Sciatic nerve (tissue), 2 donors: ENCODE measurements around the gene TP63. TPM values are rescaled to one million over a fixed set of nuclear protein-coding genes. Genes with fewer than 3 reads are reported as not detected.

Experiments
- ATAC-seq: fragments of 200-7000 bp; cut with Tn5 transposase; one replicate; pipeline ENCODE4 v1.9.1; 2020; ENCODE audit warnings: mild to moderate bottlenecking, moderate library complexity
- DNase-seq: peaks from one replicate; pipeline ENCODE4 v3.0.0-alpha.2; 2020; ENCODE audit warnings: low spot score
- intact Hi-C: fragments of 100-400 bp; cut with DNase I; formaldehyde crosslinking; loops from one replicate; pipeline ENCODE4 v1.14.2; 2022
- total RNA-seq: library from RNA; stranded (reverse); fragmentation: NEBNext Ultra II Directional; extraction: Animal tissue kit (Norgen Biotek cat#: 25700); gene quantifications from one replicate; pipeline ENCODE4 v1.2.1, GENCODE V29; 2021
- donor health status: DM: no; HTN: no; CAD: no.
- donor health status: DM: no; HTN: no; CAD: no.

Gene TP63
- total RNA-seq, 1 donor from 2014 or later: 7.2 TPM

DNA sequence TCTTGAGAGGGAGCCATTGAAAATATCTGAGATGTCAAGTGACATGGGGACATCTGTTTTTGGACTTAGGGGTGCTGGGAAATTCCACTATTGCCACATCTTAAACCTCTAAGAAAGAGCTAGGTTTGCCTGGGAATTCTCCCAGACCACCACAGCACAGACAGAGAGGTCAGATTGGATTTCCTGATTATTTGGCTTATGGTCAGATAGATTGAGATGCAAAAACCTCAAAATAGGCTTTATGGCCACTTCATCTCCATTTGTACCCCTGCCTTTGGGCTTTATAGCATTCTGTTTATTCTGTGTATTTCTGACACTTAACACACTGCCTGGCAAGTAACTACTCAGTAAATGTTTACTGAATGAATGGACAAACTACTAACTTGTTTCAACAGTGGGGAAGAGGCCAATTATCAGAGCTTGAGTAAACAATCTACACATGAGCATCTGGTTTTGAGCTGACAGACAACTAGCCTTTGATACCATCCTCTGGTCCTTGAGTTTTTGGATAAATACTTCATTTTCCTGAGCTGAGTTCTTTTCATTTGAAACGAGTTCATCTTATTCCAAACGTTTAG is 81.8 kb downstream of the TP63 start:
- DNase-seq (no peak), ATAC-seq (no peak)
- intact Hi-C loops: no loop called here

DNA sequence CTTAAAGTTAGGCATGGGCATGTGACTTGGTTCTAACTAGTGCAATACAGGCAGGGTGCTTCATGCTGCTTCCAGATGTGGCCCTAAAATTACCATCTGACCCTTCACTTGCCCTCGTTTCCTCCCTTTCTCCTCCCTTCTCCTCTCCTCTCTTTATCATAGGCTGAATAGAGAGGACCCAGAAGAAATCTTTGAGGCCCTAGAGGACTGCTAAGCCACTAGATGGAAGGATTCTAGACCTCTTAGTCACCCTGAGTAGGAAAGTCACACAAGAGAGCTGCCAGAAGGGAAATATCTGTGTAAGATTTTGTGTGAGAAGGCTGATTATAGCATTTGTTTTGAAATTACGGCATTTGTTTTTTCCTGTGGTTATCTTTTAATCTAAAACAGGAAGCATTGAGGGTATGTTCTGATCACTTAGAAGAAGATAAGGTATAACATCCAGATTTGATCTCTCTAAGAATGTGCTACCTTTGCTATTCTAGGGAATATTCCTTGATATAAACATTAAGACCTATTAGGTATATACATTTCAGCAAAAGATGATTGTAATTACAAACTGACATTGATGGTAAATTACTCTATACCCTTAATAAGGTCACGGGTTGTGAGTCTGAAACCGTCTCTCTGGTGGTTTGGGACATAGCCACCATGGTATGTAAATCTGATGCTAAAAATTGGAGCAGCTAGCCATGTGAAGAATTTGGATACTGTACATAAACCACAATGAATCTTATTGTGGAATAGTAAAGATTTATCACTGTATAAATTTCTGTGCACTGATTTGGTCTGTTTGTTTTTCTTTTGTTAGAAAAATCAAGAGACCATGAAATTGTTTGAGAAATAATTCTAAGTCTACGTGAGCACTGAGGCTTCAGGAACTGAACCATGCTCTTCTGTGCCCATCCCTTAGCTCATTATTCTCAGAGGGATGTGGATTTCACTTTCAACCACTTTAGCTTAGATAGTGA is 84.1 kb downstream of the TP63 start:
- ATAC-seq (peak; percentile 21), DNase-seq (no peak)
- intact Hi-C loops: no loop called here

DNA sequence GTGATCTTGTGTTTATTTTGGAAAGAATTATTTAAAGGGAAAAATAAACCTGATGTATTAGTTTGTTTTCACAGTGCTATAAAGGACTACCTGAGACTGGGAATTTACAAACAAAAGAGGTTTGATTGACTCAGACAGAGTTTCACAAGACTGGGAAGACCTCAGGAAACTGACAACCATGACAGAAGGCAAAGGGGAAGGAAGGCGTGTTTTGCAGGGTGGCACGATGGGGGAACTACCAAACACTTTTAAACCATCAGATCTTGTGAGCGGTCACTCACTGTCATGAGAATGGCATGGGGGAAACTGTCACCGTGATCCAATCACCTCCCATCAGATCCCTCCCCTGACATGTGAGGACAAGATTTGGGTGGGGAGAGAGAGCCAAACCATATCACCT is 87.0 kb downstream of the TP63 start:
- no peak for DNase-seq
- no peak for ATAC-seq
- intact Hi-C loops: no loop called here

GRCh38 chr3:189720736-189721417 is 89.7 kb downstream of the TP63 start:
- ATAC-seq (no peak), DNase-seq (no peak)
- intact Hi-C loops: no loop called here

- intact Hi-C loops: no loop called here
- no peak for DNase-seq
- no peak for ATAC-seq
Observed at GRCh38 chr3:189721873-189722665, 90.9 kb downstream of the TP63 start.

DNA sequence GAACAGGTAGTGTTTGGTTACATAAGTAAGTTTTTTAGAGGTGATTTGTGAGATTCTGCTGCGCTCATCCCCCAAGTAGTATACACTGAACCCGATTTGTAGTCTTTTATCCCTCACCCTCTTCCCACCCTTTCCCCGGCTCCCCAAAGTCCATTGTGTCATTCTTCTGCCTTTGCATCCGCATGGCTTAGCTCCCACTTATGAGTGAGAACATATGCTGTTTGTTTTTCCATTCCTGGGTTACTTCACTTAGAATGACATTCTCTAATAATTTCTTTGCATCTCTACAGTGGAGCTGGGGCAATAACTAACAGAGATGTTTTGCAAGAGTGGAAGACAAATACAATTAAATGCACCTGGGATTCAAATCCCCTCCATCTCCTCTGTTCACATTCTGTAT is 93.2 kb downstream of the TP63 start:
- ATAC-seq (no peak), DNase-seq (no peak)
- intact Hi-C loops: no loop called here

GRCh38 chr3:189726277-189726676 is 95.1 kb downstream of the TP63 start:
- no peak for ATAC-seq
- intact Hi-C loops: no loop called here
- no peak for DNase-seq

GRCh38 chr3:189727158-189727557 is 96.0 kb downstream of the TP63 start:
- intact Hi-C loops: no loop called here
- DNase-seq: no peak
- no peak for ATAC-seq

DNA sequence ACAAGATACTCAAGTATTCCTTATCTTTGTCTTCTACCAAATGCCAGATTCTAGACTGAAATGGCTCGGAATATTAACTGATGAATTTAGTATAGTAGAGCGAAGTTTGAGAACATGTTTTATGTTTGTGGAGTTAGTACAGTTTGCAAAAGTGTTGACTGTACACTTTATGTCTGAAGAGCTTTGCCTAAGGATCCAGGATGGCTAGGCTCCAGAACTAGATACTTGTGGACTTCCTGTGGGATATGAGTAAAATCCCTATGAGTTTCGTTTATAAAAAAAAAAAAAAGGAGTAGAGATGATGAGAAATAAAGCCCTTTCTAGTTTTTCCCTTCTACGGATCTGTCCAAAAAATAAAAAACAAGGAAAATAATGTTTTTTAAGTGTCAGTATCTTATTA is 96.7 kb downstream of the TP63 start:
- DNase-seq (no peak), ATAC-seq (no peak)
- intact Hi-C loops: no loop called here

GRCh38 chr3:189728915-189729314 is 97.7 kb downstream of the TP63 start:
- no peak for ATAC-seq
- intact Hi-C loops: no loop called here
- no peak for DNase-seq

GRCh38 chr3:189734061-189734460 is 102.9 kb downstream of the TP63 start:
- no peak for DNase-seq
- intact Hi-C loops: no loop called here
- no peak for ATAC-seq

- intact Hi-C loops: no loop called here
- no peak for DNase-seq
- ATAC-seq: no peak
Observed at GRCh38 chr3:189735913-189736312, 104.7 kb downstream of the TP63 start.

GRCh38 chr3:189737071-189737470 is 105.9 kb downstream of the TP63 start:
- ATAC-seq: no peak
- no peak for DNase-seq
- intact Hi-C loops: no loop called here

GRCh38 chr3:189737619-189738018 is 106.4 kb downstream of the TP63 start:
- DNase-seq: no peak
- no peak for ATAC-seq
- intact Hi-C loops: no loop called here

DNA sequence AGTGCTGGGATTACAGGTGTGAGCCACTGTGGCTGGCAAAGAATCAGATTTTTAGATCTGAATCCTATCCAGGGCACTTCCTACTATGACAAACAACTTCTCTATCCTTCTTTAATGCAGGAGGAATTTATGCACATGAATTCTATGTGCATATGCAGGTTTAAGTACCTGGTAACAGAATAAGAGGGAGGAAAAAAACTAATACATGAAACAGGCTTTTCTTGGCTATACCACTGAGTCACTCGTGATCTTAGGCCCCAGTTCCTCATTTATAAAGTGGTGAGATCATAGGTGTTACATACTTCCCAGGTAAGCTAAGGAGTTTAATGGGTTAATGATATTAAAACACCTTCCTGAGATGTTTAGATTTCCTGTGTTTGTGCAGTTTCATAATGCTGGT is 108.2 kb downstream of the TP63 start:
- ATAC-seq (no peak), DNase-seq (no peak)
- intact Hi-C loops: no loop called here

DNA sequence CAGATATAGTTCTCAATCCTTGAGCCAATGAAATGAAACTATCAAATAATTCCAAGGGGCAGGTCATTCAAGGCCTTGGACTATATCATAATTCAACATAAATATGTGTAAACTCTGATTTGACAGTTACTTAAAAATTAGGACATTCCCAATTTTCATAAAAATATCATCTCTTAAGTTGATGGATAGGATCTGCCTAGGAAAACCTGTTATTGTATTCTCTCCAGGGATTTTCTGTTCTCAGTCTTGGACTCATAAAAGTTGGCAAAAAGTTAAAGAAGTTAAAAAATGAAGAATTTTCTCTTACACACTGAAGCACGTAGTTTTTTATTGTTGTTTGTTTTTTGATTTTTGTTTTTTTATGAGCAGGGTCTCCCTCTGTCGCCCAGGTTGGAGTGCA is 109.0 kb downstream of the TP63 start:
- intact Hi-C loops: no loop called here
- DNase-seq (no peak), ATAC-seq (peak; percentile 50)

DNA sequence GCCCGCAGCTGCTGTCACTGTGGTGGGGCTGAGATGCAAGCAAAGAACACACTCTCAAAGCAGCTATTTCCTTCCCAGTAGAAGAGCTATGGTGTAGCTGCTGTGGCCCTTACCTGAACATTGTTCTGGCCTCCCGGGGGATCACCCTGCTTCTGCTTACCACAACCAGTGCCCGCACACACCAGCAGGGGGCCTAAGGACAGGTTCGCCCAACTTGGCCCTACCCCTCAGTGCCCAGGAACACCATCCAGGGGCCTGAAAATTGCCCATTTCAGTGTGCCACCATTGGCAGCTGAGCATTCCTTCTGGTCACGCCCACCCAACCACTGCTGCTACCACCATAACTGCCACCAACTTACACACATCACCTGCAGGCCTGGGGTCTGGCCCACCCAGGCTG is 113.0 kb downstream of the TP63 start:
- ATAC-seq (no peak), DNase-seq (no peak)
- intact Hi-C loops: no loop called here

- DNase-seq: no peak
- no peak for ATAC-seq
- intact Hi-C loops: no loop called here
Observed at GRCh38 chr3:189745622-189746021, 114.4 kb downstream of the TP63 start.

DNA sequence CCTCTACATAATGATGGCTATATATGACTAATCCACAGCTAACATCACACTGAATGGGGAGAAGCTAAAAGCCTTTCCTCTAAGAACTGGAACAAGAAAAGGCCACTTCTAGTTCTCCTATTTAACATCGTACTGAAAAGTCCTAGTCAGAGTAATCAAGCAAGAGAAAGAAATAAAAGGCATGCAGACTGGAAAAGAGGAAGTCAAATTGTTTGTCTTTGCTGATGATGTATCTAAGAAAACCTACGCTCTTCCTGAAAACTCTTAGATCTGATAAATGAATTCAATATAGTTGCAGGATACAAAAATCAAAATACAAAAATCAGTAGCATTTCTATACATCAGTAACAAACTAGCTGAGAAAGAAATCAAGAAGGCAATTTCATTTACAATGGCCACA is 116.9 kb downstream of the TP63 start:
- DNase-seq (no peak), ATAC-seq (no peak)
- intact Hi-C loops: no loop called here
